KMS-11 (cell line): ENCODE data around the gene FAM107B.

ENCODE experiments used
- H2AFZ ChIP-seq: fragments of 200-600 bp; sonication (generic); 2 replicates; pipeline ENCODE4 v1.6.1; 2016; ENCODE audit warnings: antibody characterized with exemption, mixed run types, low read depth
- H3K27ac ChIP-seq: fragments of 200-600 bp; sonication (generic); 2 replicates; pipeline ENCODE4 v1.6.1; 2016; ENCODE audit warnings: mild to moderate bottlenecking, mixed run types
- H3K27me3 ChIP-seq: fragments of 200-600 bp; sonication (generic); 2 replicates; pipeline ENCODE4 v1.6.1; 2017; ENCODE audit warnings: mild to moderate bottlenecking, low read depth, mixed run types, moderate library complexity; ENCODE audit not compliant: insufficient read depth
- H3K36me3 ChIP-seq: fragments of 200-600 bp; sonication (generic); 2 replicates; pipeline ENCODE4 v1.6.1; 2017; ENCODE audit warnings: mild to moderate bottlenecking, mixed run types; ENCODE audit not compliant: insufficient read depth
- H3K4me1 ChIP-seq: fragments of 200-600 bp; sonication (generic); 2 replicates; pipeline ENCODE4 v1.6.1; 2016; ENCODE audit warnings: mild to moderate bottlenecking, low read depth, mixed run types; ENCODE audit not compliant: poor library complexity, severe bottlenecking
- H3K4me2 ChIP-seq: fragments of 200-600 bp; sonication (generic); 2 replicates; pipeline ENCODE4 v1.7.0; 2016; ENCODE audit warnings: mild to moderate bottlenecking, mixed run types
- H3K4me3 ChIP-seq: fragments of 200-600 bp; sonication (generic); IDR thresholded peaks from 2 replicates; pipeline ENCODE4 v1.6.1; 2017; ENCODE audit warnings: low read depth, low read length, mixed read lengths; ENCODE audit not compliant: insufficient read depth
- H3K79me2 ChIP-seq: fragments of 200-600 bp; sonication (generic); 2 replicates; pipeline ENCODE4 v1.6.1; 2016; ENCODE audit warnings: low read depth, mixed run types; ENCODE audit not compliant: insufficient read depth
- H3K9ac ChIP-seq: fragments of 200-600 bp; sonication (generic); 2 replicates; pipeline ENCODE4 v1.6.1; 2016; ENCODE audit warnings: mild to moderate bottlenecking, mixed run types
- H4K20me1 ChIP-seq: fragments of 200-600 bp; sonication (generic); 2 replicates; pipeline ENCODE4 v1.6.1; 2016; ENCODE audit warnings: mild to moderate bottlenecking, mixed run types; ENCODE audit not compliant: insufficient read depth
- TF ChIP-seq, protein P1 (sequence below): fragments of 200-600 bp; sonication (generic); conservative IDR thresholded peaks from 2 replicates; pipeline ENCODE4 v1.6.1; 2017; ENCODE audit warnings: low read depth, mild to moderate bottlenecking, antibody characterized with exemption, low read length, moderate library complexity, mixed read lengths

The FAM107B gene

DNA sequence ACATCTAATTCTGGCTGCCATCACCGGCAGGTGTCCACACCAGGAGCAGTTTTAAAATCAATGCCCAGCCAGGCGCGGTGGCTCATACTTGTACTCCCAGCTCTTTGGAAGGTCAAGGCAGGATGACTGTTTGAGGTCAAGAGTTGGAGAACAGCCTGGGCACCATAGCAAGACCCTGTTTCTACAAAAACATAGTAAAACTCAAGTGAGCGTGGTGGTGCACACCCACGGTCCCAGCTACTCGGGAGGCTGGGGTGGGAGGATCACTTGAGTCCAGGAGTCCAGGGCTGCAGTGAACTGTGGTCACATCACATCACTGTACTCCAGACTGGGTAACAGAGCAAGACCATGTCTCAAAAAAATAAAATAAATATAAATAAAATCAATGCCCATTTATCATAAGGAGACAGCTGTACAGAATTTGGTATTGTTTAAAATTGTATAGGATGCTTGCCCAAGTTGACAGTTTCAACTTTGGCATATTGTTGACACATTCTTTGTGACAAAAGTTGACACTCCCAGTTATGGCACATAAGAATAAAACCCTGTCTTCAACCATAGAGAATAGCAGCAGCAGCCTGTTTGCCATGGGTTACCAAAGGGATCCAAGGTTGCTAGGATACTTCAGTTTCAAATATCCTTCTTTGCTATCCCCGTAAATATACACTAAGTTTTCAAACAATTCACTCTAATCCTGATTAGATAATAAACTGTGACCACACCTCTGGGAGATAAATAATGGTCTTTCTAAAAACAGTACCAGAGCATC is 193.0 kb downstream of the FAM107B start:
- no peak overlapping the region for H3K4me2 ChIP-seq
- H2AFZ ChIP-seq, result no peak overlapping the region
- no peaks in the 10 kb centered on the region for H3K27me3 ChIP-seq
- H3K4me1 ChIP-seq, result no peaks in the 10 kb centered on the region
- H3K27ac ChIP-seq, result no peak overlapping the region
- H4K20me1 ChIP-seq, result no peaks in the 10 kb centered on the region
- H3K79me2 ChIP-seq, result no peaks in the 10 kb centered on the region
- H3K36me3 ChIP-seq, result no peaks in the 10 kb centered on the region
- no peak overlapping the region for H3K4me3 ChIP-seq
- TF ChIP-seq, protein P1, sequence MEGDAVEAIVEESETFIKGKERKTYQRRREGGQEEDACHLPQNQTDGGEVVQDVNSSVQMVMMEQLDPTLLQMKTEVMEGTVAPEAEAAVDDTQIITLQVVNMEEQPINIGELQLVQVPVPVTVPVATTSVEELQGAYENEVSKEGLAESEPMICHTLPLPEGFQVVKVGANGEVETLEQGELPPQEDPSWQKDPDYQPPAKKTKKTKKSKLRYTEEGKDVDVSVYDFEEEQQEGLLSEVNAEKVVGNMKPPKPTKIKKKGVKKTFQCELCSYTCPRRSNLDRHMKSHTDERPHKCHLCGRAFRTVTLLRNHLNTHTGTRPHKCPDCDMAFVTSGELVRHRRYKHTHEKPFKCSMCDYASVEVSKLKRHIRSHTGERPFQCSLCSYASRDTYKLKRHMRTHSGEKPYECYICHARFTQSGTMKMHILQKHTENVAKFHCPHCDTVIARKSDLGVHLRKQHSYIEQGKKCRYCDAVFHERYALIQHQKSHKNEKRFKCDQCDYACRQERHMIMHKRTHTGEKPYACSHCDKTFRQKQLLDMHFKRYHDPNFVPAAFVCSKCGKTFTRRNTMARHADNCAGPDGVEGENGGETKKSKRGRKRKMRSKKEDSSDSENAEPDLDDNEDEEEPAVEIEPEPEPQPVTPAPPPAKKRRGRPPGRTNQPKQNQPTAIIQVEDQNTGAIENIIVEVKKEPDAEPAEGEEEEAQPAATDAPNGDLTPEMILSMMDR, result no peak
- no peak overlapping the region for H3K9ac ChIP-seq

DNA sequence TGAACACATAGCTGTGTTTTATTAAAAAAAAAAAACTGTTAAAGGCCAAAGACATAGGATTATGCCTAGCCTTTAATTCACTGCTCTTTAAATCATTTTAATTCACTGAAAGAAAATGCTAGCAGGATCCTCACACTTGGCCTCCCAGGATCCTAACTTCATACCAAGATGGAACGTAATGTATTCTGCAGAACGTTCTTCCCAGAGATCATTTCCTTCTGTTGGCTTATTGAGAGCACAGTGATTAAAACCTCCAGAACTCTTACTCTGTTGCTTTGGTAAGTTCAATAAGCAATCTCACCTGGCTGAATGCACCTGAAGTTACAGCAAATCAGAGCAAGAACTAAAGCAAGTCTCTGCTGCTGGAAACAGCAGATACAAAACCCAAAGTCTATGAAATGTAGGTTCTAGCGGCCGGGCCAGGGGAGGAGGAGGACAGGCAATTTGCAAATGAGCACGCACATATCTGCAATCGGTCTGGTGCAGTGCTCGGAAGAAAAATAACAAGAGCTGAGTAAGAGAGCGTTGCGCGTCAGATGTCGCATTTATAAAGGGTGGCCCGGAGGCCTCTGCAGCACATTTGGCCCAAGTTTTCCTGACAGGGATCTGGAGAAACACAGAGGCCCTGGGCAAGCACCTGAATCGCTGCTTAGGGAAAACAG is 193.9 kb downstream of the FAM107B start:
- Histone ChIP-seq H3K79me2 (no peaks in the 10 kb centered on the region), H2AFZ (no peak overlapping the region), H3K9ac (no peak overlapping the region), H3K4me3 (no peak overlapping the region), H3K36me3 (no peaks in the 10 kb centered on the region), H4K20me1 (no peaks in the 10 kb centered on the region), H3K27me3 (no peaks in the 10 kb centered on the region), H3K4me2 (no peak overlapping the region), H3K4me1 (no peaks in the 10 kb centered on the region), H3K27ac (no peak overlapping the region)
- TF ChIP-seq, protein P1, result no peak

DNA sequence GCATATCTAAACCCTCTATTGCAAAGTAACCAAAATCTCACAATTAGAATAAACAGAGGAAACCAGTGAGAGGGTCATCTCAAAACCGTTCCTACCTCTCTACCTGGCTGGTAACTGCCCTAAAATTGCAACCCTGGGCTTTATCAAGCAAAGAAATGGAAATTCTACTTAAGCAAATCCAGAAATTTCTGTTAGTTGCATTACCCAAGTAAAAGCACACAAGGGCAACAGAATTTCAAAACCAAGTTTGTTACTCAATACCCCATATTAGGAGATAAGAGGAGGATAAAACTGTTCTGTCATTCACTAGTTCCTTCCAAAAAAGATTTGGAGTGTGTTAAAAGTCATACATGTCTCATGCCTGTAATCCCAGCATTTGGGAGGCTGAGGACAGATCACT is 195.3 kb downstream of the FAM107B start:
- TF ChIP-seq, protein P1, result no peak
- Histone ChIP-seq H3K4me1 (no peaks in the 10 kb centered on the region), H2AFZ (no peak overlapping the region), H4K20me1 (no peaks in the 10 kb centered on the region), H3K36me3 (no peaks in the 10 kb centered on the region), H3K9ac (no peak overlapping the region), H3K4me2 (no peak overlapping the region), H3K79me2 (no peaks in the 10 kb centered on the region), H3K4me3 (no peak overlapping the region), H3K27me3 (no peaks in the 10 kb centered on the region), H3K27ac (no peak overlapping the region)

DNA sequence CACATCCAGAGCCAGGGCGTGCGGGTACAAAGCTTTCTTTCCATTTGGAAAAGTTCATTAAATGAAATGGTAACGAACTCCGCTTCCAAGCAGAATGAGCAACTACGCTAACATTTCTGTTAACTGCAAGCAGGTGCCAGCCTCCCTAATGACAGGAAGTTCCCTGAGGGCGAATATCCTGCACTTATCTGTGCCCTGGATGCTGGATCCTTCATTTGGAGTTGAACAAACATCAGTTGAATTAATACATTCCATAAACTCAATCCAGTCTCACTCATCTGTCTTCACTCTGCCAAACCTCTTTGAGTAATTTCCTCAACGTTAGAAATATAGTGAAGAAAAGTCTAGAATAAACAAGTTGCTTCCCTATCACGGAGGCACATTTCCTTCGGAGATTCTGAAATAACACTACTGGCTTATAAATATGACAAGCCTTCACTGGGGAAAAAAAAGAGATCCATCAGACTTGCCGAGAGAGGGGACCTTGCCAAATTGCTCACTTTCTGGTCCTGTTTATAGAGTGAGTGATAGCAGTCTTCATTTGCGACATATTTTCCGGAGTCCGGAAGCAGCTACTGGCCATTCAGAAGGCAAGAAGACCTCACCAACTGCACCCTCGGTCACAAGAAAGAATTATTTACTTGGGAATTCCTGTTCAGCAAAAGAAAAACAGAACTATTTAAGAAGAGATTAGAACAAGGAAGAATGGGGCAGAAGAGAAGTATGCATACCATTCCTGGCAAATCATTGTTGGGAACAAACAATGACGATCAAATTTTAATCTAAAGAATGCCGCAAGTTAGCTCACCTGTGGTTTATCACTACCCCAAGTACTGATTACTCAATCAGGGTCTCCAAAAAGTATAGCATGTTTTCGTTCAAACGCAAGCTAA is 196.4 kb downstream of the FAM107B start:
- Histone ChIP-seq H3K79me2 (no peaks in the 10 kb centered on the region), H3K4me3 (no peak overlapping the region), H3K27ac (no peak overlapping the region), H3K36me3 (no peaks in the 10 kb centered on the region), H3K9ac (no peak overlapping the region), H4K20me1 (no peaks in the 10 kb centered on the region), H3K4me2 (no peak overlapping the region), H3K27me3 (no peaks in the 10 kb centered on the region), H3K4me1 (no peaks in the 10 kb centered on the region), H2AFZ (no peak overlapping the region)
- TF ChIP-seq, protein P1, result no peak
